HG03354 (cell line): ENCODE data around the gene ULK2.
"Not testable (repeated sequence)": the region's sequence is repeated elsewhere in the genome, so short reads cannot be mapped to it uniquely, and the experiment has no call there.

Experiments used
- ATAC-seq: cut with Tn5 transposase; IDR thresholded peaks from one replicate; pipeline ENCODE4 v1.9.1; 2021; ENCODE audit warnings: mild to moderate bottlenecking; ENCODE audit not compliant: unreplicated experiment, poor library complexity, severe bottlenecking

The ULK2 gene

DNA sequence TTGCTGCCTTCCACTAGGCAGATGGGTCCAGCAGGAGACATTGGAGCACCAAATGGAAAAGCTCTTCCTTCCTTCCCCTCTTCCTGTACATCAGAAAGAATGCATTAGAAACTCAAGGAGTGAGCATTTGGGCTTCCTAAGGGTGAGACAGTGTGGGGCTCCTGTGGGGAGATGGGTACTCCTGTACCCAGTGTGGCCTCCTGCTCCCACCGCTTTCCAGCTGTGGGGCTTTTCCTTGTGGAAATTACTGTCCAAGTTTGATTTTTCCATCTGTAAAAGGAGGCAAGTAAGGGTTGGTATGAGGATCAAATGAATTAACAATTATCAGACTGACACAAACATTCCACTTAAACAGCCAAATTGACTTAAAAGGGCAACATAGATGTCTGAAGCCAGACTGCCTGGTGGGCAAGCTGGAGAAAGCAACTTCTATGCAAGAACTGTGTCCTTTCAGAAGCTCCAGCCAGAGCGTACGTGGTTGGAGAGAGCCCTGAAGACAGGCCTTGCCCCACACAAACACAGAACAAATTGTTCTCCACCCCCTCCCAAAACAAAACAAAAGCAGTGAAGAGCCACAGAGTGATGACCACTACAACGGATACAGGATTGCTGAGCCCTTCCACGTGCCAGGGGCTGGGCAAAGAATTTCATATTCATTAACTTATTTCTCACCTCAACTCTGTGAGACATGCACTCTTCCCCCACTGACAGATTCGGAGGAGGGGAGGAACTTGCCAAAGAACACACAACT, 96.6 kb downstream of the ULK2 start:
- ATAC-seq = no peak

DNA sequence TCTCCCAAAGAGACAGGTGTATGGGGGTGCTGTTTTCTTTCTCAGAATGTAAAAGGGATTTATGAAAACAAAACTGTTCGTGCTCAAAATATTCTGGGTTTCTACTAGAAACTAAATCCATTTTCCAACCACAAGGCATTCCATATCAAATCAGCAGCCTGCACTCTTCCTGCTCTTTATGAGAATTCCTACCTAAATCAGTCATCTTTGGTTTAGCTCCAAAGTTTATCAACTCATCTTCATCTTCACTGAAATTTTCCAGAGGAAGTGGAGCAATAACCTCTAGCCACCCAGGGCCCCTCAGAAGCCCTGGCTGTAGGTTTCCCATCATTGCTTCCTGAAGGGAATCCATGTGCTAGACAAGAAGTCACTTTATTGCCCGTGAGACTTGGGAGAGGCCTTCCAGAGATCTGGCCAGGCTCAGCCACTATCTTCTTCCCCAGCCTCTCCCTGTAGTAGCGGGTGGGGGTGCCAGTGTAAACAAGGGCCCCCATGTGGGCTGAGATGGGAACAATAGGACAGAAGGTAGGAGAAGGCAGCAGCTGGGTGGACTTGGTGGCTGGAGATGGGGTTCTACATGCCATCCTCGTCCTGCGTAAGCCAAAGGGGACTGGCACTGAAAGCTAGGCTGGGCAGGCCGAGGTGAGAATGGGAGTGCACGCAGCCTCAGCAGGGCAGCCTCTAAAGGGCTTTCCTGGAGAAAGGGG, 97.6 kb downstream of the ULK2 start:
- no peak for ATAC-seq

DNA sequence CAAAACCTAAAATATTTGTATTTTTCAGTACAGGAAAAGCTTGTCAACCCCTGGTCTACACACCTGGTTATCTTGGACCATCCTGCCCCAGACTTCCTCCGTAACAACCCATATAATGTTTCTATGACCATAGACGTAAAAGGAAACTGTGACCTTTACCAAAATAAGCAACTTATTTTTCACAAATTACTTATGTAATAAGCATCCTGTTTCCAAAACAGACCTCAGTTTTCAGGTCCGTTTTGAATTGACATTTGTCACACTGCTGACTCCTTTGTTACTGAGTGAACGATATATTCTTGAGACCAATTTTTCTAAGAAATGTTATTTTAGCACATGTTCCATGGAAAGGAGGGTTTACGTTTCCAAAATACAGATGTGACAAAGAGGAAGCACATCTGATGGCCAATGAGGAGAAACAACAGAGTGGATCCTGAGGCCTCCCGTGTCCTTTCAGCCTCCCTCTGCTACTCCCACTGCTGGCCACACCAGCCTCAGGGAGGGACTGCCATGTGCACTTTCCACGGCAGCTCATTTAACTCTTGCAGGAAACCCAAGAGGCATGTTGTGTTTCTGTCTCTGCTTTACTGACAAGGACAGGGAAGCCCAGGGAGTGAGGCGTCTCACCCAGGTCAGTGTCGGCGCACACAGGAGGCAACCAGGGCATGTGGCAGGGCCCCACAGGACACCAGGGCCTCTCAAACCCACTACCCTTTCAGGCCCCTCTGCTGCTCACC, 99.5 kb downstream of the ULK2 start:
- no peak for ATAC-seq

DNA sequence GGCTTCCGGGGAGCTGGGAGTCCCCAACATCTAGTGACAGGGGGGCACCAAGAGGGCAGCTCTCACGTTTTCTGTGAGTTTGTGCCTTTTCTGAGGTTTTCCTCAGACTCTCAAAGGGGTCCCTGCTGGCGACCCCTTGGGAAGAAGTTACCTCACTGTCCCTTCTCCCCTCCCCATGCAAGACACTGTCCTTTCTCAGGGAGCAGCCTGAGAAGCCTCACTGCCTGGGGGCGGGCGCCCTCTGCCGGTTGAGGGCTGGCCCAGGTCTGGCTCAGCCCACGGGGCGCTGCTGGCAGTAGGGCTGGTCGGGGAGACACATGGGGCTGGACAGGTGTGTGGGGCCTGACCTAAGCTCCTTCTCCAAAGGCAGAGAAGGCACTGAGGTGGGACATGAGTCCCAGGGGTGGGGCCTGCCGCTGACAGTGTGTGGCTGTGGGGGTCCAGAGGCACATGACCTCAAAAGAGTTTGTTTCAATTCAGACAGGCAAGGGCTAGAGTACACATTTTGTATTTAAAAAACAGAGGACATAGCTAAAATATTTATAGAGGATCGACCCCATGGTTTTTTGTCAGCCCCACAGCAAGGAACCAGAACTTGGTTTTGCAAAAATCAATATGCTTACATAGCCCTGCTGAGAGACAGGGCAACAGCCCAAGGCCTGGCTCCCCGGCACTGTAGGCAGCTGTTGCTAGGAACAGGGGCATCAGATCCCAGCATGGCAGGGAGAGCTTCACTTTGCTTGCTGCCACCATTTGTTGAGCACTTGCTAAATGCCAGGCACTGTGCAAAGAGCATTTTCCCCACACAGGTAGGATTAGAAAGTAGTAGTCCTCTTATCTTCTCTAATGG, 101.1 kb downstream of the ULK2 start:
- ATAC-seq = peak; percentile 65

DNA sequence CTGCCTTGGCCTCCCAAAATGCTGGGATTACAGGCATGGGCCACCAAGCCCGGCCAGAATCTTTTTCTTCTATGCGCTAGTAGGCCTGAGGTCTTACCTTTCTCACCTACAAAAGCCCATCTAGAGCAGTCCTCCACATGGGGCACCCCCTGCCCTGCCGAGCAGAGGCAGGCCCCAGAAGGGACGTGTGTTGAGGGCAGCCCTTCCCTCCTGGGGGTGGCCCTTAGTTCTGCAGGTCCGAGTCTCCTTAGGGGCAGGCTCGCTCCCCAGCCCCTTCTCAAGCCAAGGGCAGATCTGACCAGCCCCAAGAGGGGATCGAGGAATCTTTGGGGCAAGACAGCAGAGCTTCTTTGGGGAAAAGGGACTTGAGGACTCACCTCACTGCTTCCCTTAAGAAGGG, 101.7 kb downstream of the ULK2 start:
- no peak for ATAC-seq

DNA sequence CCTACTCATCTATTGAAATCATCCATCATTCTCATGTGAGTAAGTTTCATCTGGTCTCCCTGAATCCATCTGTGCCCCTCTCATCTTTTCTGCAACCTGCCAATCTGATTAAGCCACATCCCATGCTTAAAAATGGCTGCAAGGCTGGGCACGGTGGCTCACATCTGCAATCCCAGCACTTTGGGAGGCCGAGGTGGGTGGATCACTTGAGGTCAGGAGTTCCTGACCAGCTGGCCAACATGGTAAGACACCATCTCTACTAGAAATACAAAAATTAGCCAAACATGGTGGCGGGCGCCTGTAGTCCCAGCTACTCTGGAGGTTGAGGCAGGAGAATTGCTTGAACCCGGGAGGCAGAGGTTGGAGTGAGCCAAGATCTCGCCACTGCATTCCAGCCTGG, 103.7 kb downstream of the ULK2 start:
- not testable (repeated sequence) for ATAC-seq

DNA sequence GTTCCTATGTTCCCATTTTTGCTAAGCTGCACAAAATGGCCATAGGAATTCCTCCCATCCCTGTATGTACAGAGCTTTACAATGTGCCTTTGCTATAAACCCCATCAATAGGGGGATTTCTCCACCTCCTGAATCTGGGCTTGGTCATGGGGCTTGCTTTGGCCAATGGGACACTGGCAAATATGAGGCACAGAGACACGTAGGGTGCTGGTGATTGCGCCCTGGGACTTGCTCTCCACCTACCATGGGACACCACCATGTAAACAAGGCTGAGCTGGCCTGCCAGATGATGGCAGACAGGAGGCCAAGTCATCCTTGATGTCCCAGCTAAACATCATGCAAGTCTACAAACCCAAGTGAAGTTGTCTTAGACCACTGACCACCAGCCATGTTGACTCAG, 104.3 kb downstream of the ULK2 start:
- no peak for ATAC-seq

DNA sequence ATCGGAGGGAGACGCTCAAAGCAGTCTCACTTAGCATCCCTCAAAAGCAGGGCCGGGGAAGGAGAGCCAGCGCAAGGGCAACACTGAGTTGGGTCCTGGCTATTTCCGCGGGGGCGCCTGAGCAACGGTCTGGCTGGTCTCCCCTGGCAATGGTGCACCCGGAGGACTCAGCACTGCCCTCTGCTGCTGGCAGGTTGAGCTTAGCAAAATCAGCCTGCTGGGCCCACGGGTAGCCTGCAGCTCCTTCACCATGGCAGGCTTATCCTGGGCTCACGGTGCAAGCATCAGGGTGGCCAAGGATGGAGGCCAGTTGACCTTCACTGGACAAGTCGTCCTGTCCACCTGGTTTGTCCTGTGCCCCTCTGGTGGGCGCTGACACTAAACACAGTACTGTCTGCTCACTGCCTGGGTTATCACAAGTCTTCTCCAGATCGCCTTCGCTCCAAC, 105.2 kb downstream of the ULK2 start:
- ATAC-seq = no peak

DNA sequence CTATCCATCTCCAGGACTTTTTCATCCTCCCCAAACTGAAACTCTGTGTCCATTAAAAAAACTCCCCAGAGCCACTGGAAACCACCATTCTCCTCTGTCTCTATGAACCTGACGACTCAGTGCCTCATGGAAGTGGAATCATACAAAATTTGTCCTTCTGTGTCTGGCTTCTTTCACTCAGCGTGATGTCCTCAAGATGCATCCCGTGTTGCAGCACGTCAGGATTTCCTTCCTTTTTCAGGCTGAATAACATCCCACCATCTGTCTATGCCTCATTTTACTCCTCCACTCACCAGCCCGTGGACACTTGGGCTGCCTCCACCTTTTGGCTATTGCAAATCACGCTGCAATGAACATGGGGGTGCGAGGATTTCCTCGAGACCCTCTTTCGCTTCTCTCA, 107.0 kb downstream of the ULK2 start:
- no peak for ATAC-seq

DNA sequence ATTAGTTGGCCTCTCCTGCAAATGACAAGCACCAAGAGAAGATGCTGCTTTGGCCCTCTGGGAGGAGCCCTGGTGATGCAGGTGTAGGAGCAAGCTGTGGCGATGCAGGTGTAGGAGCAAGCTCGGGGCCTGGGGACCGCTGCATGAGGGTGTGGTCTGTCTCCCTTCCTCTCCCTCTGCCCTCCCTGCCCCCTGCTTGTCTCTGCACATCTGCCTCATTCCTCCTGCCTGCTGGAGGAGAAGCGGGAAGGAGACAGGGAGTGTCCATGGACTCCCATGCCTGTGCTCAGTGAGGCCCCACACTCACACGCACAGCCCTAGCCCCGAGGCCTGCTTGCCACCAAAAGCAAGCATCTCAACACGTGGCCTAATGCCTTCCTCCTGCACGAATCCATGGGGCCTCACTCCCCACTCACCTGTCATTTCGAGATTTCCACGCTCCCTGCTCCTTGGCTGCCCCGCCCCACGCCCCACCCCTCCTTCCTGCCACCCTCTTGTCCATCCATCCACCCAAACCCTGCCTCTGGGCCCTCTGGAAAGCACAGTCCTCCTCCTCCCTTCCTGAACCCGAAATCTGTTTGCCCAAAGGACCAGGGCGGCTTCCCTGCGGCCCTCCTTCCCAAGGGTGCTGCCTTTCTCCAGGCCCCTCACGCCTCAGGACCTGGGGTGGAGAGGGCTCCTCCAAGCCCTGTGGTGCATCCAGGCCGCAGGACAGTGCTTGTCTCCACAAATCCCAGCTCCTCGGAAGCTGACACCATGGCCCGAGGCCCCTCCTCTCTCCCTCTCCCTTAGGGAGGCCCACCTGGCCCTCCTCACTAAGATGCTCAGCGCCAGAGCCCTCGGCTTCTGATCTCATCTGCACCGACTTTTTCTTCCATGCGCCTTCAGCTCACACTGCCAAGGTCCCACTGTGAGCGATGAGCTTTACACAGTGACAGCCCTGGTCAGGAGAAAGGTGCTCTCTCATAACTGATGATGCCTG, 107.9 kb downstream of the ULK2 start:
- no peak for ATAC-seq

DNA sequence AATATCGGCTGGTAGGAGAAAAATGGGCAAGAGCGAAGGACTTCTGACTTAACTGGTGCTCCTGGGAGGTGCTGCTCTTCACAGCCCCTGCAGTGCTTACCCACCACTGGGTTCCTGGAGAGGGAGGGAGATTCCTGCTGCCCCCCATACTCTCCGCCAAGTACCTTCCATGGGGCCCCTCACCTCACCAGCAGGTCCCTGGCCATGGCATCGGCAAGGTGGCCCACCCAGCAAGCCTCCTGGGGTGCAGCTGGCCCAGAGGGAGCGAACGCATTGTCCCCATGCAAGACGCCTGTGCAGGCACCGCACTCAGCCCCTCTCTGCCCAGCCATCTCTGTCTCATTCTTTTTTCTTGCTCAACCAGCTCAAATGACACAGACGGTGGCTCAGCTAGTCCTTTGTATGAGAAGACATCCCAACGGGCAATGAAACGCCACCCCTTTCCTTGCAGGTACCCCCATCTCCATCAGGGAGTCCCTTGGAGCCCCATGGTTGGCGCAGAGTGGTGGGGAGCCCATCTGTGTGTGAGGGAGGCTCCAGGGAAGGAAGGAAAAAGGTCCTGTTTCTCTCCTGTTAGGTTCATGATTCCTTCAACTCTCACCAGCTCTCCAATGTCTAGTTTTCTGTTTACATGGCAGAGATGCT, 110.1 kb downstream of the ULK2 start:
- ATAC-seq = no peak

DNA sequence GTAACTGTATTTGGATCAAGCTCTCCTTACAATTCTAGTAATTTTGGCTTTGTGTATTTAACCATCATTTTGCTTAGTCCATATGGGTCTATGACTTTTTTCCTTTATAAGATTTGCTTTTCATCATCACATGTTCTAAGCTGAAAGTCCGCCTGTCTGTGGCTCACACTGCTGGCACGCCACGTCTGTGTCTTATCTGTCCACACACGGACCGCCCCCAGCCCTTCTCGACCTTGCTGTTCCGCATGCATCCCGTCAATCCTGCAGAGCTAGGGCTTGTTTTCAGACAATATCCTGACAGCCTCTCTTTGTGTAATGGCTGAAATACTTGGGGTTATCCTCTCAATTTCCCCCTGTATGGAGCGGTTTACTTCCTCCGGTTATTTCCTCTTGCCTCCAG, 111.2 kb downstream of the ULK2 start:
- ATAC-seq = no peak

DNA sequence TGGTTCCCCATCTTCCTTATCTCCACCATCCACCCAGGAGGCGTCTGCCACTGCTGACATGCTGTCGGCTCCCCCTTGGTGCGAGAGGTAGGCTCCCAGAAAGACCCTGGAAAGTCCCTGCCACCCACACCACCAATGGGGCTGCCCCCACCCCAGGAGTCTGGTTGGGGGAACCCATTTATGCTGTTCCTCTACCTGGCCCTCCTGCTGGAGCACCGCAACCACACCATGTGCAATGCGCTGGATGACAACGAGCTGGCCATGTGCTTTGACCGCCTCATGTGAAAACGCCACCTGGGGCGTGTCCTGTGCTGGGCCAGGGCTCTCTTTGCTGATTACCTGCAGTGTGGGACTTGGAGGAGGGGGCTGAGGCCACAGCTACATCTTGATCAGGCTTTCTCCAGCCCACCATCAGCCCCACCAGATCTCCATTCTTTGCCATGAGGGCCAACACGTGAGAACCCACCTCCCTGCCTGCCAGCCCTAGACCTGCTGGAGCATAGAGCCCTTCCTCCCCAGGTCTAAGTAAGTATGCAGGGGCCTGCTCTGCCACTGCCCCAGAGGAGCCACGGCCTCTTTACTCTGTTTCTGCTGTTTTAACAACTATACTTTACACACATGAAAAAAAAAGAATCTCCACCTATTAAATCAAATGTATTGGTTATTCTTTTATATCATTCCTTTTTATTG, 111.8 kb downstream of the ULK2 start:
- no peak for ATAC-seq

DNA sequence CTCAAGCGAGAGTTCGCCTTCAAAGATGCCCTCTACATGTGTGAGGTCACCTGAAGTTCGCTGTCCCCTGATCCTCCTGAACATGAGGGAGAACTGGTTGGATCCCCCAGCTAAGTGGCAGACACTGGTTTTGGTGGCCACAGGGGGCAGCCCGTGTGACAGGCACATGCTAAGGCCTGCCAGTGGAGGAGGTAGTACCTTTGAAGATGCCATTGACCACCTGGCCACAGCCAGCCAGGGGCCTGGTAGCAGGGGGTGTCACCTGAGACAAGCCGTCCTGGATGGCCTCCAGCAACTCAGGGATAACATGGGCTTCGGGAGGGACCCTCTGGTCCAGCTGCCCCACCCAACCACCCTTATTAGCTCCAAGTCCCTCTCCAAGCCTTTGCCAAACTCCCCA, 112.3 kb downstream of the ULK2 start:
- ATAC-seq = no peak

DNA sequence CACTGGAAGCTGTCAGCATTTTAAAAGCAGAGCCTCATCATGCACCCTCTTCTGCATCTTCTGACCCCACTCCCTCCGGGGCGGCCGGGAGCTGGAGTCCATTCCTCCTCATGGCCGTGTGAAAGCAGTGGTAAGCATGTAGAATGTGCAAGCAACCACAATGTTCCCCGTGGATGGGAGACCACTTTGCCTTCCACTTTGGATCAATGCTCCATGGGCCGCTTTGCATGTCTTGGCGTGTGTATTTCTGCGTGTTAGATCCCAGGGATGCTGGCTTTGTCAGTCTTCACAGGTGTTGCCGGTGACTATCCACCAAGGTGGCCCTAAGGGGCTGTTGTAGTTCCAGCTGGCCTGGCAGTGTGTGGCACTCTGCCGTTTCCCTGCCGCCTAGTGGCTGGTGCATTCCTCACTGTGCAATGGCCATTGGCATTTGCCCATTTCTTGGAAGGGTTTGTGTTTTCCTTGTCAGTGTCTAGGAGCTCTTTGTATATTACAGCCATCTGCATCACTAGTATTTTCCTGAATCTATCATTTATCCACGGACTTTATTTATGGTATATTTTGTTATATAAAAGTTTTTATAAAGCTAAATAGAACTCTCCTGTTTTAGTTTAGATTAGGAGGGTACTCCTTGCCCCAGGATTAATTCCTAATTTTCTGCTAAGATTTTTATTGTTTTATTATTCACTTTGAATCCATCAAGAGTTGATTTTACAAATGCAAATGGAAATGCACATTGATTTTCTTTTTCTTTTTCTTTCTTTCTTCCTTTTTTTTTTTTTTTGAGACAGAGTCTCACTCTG, 113.9 kb downstream of the ULK2 start:
- no peak for ATAC-seq

DNA sequence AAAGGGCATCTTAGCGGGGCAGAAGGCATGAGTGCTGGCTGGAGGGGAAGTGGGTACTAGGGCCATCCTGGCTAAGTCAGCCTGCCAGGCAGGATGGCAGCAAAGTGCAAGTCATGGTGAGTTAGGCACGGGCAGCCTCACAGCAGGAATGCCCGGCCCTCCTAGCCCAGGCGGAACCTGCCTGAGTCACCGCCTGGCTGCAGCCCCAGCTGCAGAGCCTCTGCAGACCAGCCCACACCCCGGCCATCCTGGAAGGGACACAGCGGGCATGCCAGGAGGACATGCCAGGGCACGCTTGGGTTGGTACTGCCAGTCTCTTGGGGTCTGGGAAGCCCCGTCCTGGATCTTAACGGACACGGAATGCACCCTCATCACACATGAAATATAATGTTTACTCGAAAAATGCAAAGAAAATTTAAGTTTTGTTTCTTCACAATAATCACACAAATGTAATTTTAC, 114.7 kb downstream of the ULK2 start:
- no peak for ATAC-seq
